T1000 (cell line): ENCODE measurements around the gene OMD.
"Not testable (repeated sequence)": the region's sequence is repeated elsewhere in the genome, so short reads cannot be mapped to it uniquely, and the experiment has no call there.

Experiments used
- DNase-seq: peaks from one replicate; lab custom pipeline; 2025; ENCODE audit warnings: mixed read lengths; lab: John Stamatoyannopoulos, UW

The OMD gene

GRCh38 chr9:92411157-92411556, 13.1 kb downstream of the OMD start:
- DNase-seq = not testable (repeated sequence)

DNA sequence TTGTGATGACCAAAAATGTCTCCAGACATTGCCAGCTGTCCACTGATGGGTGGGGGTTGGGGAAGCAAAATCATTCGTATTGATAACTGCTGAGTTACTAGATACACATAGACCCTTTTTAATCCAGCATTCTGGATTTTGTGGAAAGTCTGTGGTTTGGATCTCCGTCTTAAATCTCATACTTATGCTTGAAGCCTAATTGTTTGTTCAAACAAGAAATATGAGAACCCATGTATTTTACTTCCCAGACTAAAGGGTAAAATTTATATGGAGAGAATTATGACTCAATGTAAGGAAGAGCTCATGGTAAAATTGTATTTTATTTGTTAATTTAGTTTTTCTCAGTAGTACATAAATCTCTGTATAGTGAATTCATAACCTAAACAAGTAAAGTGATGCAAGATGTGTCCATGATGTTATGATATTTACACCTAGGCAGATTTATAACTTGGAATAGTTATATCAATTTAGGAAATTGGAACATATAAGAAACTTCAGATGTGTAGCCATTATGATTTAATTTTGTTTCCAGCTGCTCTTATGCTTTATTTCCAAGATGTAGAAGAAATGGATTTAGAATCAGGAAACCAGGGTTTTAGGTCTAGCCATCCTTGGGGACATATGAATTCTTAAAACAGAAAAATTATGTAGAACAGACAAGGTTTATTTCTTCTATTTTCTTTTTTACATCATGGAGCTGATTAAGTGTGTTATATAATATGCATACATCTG, 15.4 kb downstream of the OMD start:
- DNase-seq = no peak

DNA sequence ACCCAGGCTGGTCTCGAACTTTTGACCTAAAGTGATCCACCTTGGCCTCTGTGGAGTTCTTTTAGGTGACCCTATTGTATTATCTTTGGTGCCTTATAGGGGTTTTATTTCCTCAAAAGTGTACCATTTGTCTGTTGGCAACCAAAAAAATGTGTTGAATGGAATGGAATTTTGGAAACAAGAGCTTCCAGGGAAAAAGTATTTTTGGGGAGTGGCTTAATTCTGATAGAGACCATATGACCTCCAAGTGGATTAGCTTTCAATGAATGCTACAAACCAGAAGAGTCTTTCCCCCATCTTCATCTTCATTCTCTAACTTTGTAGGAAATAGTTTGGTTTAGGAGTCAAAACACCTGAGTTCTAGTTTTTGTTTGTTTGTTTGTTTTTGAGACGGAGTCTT, 16.5 kb downstream of the OMD start:
- no peak for DNase-seq

DNA sequence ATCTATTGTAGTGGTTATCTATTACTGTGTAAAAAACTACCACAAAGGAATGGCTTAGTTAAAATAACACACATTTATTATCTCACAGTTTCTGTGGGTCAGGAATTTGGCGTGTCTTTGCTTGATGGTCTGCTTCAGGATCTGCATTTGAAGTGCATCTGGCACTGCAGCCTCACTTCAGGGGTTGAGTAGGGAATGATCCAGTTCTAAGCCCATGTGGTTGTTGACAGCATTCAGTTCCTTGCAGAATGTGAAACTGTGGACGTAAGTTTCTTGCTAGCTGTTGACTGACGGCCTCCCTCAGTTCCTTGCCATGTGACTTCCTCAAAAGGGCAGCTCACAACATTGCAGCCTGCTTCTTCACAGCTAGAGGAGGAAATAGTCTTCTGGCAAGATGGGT, 17.8 kb downstream of the OMD start:
- no peak for DNase-seq

DNA sequence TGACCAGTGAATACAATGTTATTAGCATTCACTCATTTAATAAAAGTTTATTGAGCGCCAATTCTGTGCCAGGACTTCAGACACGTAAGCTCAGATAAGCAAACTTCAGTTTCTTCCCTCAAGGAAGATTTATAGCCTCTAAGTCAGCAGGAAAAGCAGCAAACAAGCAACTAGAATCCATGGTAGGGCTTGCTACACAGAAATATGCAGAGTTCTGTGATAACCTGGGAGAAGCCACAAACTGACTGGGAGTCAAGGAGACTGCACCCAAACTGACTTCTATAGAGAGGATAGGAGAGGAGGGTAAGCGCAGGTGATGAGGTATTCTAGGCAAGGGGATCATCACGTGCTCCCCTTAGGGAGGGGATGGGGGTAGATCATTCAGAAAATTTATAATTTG, 18.5 kb downstream of the OMD start:
- DNase-seq = no peak

DNA sequence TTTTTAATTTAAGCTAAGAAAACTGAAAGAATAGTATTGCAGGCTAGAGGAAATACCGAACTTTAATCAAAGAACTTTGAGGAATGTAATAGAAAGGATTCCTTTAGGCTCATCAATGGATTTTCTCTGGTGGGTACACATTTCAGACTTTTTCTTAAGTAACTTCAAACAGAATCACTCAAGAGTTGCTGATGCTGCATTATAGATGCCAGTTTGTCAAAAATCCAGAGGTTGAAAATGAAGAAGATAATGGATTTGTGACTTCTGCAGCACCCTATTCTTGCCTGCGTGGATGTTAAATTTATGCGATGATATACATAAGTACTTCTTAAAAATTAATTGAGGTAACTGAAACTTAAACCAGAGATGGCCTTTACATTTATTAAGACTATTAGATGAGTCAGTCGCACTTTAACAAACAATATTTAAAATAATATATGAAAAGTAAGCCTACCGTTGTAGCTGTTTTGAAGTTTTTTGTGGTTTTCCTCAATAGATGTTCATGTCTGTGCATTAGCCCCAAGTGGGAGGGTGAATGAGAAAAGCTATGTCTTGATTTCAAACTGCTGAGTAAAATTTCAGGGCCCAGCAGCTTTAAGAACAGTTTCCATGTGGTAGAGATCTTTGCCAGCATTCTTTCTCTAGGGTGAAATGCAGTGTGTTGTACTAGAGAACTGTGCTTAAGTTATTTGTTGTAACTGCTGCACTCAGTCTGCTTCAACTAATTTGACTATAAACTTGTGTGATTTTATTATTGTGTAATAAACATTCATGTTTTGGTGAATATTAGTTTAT, 20.0 kb downstream of the OMD start, which contains the start of gene OGN:
Gene OGN (minus strand): TSS at position 537 of the 795 bp plus-strand sequence. CDS start 1,171 bp downstream, outside the sequence.
- no peak for DNase-seq

- DNase-seq = no peak
These were observed 21.2 kb downstream of the OMD start for GRCh38 chr9:92402826-92403745.

GRCh38 chr9:92402360-92402759, 21.9 kb downstream of the OMD start:
- no peak for DNase-seq

DNA sequence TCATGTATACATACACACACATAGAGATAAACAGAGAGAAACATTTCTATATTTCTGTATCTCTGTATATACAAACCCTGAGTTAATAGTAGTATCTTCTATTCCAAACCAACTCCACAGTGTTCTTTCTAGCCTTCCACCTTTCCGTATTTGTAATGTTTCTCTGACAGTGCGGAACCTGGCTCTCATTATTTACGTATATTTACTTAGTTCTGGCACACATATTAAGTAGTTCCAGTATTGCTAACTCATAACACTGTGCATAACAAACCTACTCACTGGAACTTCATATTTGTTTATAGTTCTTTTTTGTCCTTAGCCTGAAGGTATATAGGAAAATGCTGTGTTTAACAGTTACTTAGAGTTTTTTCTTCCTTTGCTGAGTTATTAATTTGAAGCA, 26.4 kb downstream of the OMD start:
- DNase-seq = no peak

DNA sequence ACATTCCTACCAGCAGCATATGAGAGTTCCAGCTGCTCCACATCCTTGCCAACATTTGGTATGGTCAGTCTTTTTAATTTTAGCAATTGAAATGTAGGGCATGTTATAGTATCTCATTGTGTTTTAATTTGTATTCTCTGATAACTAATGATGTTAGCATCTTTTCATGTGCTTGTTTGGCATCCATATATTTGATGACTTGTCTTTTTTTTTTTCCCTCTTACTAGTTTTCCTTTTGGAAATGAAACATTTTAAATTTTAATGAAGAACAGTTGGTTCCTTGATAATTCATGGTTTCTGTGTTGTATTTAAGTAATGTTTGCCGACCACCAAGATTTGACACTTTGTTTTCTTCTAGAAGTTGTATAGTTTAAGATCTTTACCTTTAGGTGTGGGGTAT, 28.7 kb downstream of the OMD start:
- DNase-seq = no peak

- DNase-seq = no peak
These were observed 30.6 kb downstream of the OMD start for GRCh38 chr9:92393686-92394085.

DNA sequence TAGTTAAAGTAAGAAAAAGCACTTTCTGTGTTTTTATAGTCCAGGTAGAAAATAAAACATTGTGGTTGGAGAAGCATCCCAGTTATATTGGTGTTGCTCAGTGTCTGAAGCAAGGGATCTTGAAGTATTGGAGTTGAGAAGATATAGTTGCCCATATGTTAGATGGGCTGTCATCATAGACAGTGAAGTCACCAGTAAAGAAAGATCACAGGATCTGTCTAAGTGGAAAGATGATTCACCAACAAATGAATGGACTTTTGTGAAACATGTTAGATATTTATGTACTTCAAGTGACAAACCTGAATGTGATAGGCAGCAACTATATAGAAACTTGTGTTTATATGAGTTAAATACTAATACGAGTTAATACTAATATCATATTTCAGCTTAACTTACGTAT, 31.6 kb downstream of the OMD start:
- no peak for DNase-seq

GRCh38 chr9:92385953-92386352, 38.3 kb downstream of the OMD start:
- DNase-seq = no peak

DNA sequence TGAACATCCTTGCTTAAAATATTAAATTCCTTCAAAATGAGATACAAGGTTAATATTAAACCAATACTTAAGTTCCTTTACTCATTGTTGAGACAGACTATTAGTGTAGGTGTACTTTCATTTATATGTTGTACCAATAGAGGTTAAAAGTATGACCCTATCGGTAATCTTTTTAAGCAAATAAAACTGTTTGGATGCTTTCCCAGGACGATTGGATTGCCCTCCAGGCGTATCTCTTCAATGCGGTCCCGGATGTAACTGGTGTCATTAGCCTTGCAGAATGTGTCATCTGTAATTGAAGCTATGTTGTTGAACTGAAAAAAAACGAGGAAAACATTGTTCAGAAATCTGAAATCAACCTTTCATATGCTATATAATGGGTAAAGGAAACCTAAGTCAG, 38.8 kb downstream of the OMD start:
- peak; percentile 3 for DNase-seq

DNA sequence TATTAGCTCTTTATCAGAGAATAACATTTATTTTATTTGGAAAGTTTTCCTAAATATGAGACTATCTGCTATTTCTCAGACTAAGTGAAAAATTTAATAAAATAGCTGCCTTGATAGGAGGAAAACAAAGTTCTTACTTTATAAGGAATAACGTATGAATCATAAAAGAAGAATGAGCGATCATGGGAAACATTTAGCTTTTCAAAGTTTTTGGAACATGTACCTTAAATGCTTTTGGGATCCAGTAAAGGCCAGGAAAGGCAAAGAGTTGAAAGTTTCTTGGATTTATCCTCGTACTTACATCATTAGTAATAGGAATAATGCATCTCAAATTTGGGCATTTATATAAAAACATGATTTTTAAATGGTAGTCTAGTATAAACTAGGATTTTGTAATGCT, 39.3 kb downstream of the OMD start:
- DNase-seq = no peak

DNA sequence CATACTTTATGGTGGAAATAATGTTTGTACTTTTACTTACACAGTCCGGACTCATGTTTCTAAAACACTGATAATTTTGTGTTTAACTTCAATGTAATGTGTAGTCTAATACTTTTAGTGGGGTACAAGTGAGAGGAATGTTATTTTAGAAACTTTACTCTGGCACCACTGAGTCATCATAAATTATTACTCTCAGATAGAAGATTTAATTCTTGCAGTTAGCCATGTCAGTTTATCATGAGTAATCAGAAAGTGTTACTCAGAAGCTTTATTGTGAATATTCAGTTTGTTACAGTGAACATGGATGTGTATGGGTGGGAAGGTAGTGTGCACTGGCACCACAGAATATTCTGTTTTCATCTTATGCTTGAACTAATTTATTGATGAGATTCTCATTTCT, 39.9 kb downstream of the OMD start:
- no peak for DNase-seq

GRCh38 chr9:92381775-92382174, 42.5 kb downstream of the OMD start:
- DNase-seq = no peak

DNA sequence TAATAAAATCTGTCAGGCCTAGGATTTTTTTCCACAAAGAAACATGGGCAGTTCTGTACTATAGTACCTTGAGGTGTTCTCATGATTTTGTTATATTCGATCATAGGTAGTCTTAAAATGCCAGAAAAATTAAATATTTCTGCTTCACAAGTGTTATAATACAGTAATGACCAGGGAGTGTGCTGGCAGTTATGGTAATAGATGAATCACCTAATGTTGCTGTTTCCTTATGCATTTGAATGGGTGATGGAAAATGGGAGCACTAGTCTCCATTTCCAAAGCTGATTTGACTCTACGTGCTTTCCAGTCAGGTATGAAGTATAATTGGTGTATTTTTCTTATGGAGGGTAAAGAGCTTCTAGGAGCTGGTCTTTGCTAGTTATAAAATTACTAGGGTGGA, 43.7 kb downstream of the OMD start:
- no peak for DNase-seq

DNA sequence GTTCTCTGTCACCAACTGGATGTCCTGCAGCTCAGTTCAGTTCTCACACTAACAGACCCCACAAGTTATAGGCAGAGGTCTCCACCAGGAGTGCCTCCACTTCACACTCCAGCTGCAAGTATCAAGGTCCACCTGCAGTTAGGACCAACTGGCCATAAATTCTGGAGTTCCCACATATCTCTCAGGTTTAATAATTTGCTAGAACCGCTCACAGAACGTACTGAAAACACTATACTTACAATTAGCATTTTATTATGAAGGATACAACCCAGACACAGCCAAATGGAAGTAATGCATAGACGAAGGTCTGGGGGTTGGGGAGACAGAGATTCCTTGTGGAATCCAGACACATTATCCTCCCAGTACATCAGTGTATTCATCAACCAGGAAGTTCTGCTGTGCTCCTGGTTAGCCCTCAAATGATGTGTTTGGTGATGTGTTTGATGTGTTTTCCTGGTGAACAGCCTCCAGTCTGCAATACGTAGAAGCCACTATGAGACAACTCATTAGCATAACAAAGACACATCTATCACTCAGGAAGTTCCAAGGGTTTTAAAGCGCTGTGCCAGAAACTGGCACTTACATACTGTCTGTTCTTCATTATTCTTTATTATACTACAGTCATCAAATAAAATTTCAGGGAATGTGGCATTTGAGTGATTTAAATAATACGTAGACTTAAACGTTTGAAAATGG, 45.3 kb downstream of the OMD start:
- DNase-seq = no peak

- no peak for DNase-seq
These were observed 46.4 kb downstream of the OMD start for GRCh38 chr9:92377876-92378275.

DNA sequence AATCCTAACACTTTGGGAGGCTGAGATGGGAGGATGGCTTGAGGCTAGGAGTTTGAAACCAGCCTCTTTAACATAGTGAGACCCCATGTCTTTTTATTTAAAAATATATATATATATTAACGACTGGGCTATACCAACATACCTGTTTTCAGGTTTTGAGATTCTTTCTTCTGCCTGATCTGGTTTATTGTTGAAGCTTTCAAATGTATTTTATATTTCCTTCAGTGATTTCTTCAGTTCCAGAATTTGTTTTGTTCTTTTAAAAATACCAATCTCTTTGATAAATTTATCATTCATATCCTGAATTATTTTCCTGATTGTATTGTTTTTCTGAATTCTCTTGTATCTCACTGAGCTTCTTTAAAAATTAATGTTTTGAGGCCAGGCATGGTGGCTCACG, 51.1 kb downstream of the OMD start:
- DNase-seq = no peak

DNA sequence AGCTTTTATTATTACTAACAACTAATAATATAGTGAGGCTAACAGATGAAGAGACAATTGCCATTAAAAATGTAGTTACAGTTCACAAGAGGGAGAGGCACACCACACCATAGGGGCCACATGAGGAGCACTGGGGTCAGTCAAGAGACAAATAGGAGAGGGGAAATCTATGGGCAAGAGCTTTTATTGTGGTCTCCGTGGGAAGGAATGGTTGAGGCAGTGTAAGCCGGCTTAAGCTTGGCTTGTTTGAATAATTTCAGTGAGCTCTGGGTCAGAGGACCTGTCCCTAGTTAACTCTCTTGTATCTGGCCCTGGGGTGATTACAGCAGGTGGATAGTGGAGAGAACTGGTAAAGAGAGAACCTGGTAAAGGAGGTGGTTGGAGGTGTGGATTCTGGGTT, 55.2 kb downstream of the OMD start:
- DNase-seq = no peak
